Measurements from ENCODE around the gene HERC4. TPM values are rescaled to one million over a fixed set of nuclear protein-coding genes. Genes with fewer than 3 reads are reported as not detected.
A peak's percentile ranks its signal among the peaks of the same experiment; 100 is the strongest.

HERC4 gene
- total and polyA plus RNA-seq, 4 donors, result 41.8 to 89.5 (median 45.6) TPM

DNA sequence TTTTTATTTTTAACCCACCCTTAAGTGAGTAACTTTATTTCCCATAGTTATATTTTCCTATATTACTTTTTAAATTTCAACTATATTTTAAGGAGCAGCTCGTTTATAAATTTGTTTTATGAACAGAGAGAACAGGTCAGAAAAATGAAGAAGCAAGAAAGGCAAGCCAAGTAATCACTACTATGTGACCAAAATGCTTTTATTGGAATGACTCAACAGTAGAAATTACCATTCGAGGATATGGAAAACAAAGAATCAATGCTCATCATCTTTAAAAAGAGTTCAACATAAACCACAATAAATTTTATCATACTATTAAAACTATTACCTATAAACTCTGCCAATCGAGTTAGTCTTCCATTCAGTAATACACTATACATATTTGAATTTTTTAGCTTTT is 7.6 kb downstream of the HERC4 start:
- Histone ChIP-seq H3K27me3 (ENCODE audit: control insufficient read depth, insufficient read depth, low read length) (no peaks in the 10 kb centered on the region), H3K9me3 (ENCODE audit: control insufficient read depth, insufficient read depth, low read length) (no peaks in the 10 kb centered on the region), H3K36me3 (ENCODE audit: control insufficient read depth, insufficient read depth, low read length) (peaks cover 10% of the 10 kb centered on the region), H3K4me1 (ENCODE audit: control insufficient read depth, insufficient read depth, low read length) (no peaks in the 10 kb centered on the region), H3K27ac (ENCODE audit: low read depth, low read length) (no peak overlapping the region), H3K4me3 (ENCODE audit: low read depth, low read length) (no peak overlapping the region)
- no peak for DNase-seq (ENCODE audit: low read depth in 4 of 6, low spot score in 6 of 6)
- WGBS (ENCODE audit: insufficient coverage), result no CpG with 5 or more reads among the region's 3 CpGs

DNA sequence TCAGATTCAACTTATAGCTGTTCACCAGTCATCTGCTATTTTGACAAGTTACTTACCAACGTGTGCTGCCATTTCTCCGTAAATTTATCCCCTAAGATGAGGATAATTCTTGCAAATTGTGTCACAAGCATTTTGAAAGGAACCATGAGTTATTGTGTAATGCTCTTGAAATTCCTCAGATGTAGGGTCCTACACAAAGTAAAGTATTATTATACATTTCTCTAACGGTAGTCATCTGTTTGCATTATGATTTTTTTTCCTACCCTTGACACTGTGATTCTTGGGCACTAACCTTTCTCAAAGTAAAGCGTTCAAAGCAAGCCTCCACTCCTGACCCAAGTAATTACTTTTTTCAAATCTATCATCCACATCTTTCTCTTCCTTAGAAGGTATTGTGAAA is 8.1 kb downstream of the HERC4 start:
- no CpG with 5 or more reads among the region's 4 CpGs for WGBS (ENCODE audit: insufficient coverage)
- H3K27ac ChIP-seq (ENCODE audit: low read depth, low read length), result no peak overlapping the region
- H3K27me3 ChIP-seq (ENCODE audit: control insufficient read depth, insufficient read depth, low read length), result no peaks in the 10 kb centered on the region
- peaks cover 10% of the 10 kb centered on the region for H3K36me3 ChIP-seq (ENCODE audit: control insufficient read depth, insufficient read depth, low read length)
- no peak overlapping the region for H3K4me3 ChIP-seq (ENCODE audit: low read depth, low read length)
- no peaks in the 10 kb centered on the region for H3K4me1 ChIP-seq (ENCODE audit: control insufficient read depth, insufficient read depth, low read length)
- DNase-seq (ENCODE audit: low read depth in 4 of 6, low spot score in 6 of 6), result no peak
- no peaks in the 10 kb centered on the region for H3K9me3 ChIP-seq (ENCODE audit: control insufficient read depth, insufficient read depth, low read length)

DNA sequence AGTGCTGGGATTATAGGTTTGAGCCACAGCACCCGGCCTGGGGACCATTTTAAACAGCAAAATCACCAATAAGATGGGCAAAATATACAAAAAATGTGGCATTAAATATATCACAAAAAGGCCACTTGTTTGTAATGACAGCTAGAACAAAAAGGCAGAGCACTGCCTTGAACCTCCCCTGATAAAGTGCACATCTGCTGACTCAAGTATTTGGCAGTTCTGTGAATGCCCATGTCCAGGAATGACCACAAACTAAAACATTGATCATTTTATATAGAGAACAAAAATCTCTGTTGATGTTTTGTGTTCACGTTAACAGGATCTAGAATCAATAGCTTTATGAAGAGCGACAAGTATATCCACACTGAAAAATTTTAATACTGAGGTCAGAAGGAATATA is 21.5 kb downstream of the HERC4 start:
- no peaks in the 10 kb centered on the region for H3K36me3 ChIP-seq (ENCODE audit: control insufficient read depth, insufficient read depth, low read length)
- WGBS (ENCODE audit: insufficient coverage), result no CpG with 5 or more reads among the region's 3 CpGs
- no peak for DNase-seq (ENCODE audit: low read depth in 4 of 6, low spot score in 6 of 6)
- H3K4me1 ChIP-seq (ENCODE audit: control insufficient read depth, insufficient read depth, low read length), result no peaks in the 10 kb centered on the region
- H3K27ac ChIP-seq (ENCODE audit: low read depth, low read length), result no peak overlapping the region
- no peaks in the 10 kb centered on the region for H3K27me3 ChIP-seq (ENCODE audit: control insufficient read depth, insufficient read depth, low read length)
- H3K9me3 ChIP-seq (ENCODE audit: control insufficient read depth, insufficient read depth, low read length), result no peaks in the 10 kb centered on the region
- H3K4me3 ChIP-seq (ENCODE audit: low read depth, low read length), result no peak overlapping the region

DNA sequence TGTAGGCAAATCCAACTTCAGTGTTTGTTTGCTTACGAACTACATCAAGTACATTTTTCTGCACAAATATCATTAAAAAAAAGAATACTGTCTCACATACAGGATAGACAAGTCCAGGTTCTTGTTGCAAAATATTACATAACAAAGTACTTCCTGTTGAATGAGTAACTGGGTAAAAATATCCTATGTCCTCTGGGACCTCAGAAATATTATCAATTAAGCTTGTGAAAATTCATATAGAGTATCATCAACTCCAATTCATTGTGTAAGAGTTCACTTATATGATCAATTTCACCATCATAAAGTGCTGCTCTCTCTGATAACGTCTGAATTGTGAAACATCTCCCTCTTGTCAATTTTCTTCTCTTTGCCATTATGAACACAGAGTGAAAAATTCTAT is 22.6 kb downstream of the HERC4 start:
- Histone ChIP-seq H3K4me1 (ENCODE audit: control insufficient read depth, insufficient read depth, low read length) (no peaks in the 10 kb centered on the region), H3K36me3 (ENCODE audit: control insufficient read depth, insufficient read depth, low read length) (no peaks in the 10 kb centered on the region), H3K27ac (ENCODE audit: low read depth, low read length) (no peak overlapping the region), H3K4me3 (ENCODE audit: low read depth, low read length) (no peak overlapping the region), H3K27me3 (ENCODE audit: control insufficient read depth, insufficient read depth, low read length) (no peaks in the 10 kb centered on the region), H3K9me3 (ENCODE audit: control insufficient read depth, insufficient read depth, low read length) (no peaks in the 10 kb centered on the region)
- no peak for DNase-seq (ENCODE audit: low read depth in 4 of 6, low spot score in 6 of 6)
- no CpG with 5 or more reads among the region's 2 CpGs for WGBS (ENCODE audit: insufficient coverage)

DNA sequence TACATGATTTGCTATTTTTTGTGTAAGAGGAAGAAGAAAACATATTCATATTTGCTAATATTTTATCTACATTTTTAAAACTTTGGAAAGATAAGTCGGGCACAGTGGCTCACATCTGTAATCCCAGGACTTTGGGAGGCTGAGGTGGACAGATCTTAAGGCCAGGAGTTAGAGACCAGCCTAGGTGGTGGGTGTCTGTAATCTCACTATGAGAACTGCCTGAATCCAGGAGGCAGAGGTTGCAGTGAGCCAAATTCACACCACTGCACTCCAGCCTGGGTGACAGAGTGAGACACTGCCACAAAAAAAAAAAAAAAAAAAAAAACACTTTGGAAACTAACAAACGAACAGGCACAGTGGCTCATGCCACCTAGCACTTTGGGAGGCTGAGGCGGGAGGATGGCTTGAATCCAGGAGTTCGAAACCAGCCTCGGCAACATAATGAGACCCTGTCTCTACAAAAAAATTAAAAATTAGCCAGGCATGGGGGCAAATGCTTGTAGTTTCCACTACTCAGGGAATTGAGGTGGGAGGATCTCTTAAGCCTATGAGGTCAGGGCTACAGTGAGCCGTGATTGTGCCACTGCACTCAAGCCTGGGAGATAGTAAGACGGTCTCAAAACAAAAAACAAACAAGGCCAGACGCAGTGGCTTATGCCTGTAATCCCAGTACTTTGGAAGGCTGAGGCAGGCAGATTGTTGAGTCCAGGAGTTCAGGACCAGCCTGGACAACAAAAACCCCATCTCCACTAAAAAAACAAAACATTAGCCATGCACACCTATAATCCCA is 25.6 kb downstream of the HERC4 start:
- 95% methylated on average over 2 of the region's 8 CpGs for WGBS (ENCODE audit: insufficient coverage)
- H3K9me3 ChIP-seq (ENCODE audit: control insufficient read depth, insufficient read depth, low read length), result no peaks in the 10 kb centered on the region
- H3K4me3 ChIP-seq (ENCODE audit: low read depth, low read length), result no peak overlapping the region
- H3K27ac ChIP-seq (ENCODE audit: low read depth, low read length), result no peak overlapping the region
- no peak for DNase-seq (ENCODE audit: low read depth in 4 of 6, low spot score in 6 of 6)
- no peaks in the 10 kb centered on the region for H3K36me3 ChIP-seq (ENCODE audit: control insufficient read depth, insufficient read depth, low read length)
- H3K27me3 ChIP-seq (ENCODE audit: control insufficient read depth, insufficient read depth, low read length), result no peaks in the 10 kb centered on the region
- H3K4me1 ChIP-seq (ENCODE audit: control insufficient read depth, insufficient read depth, low read length), result no peaks in the 10 kb centered on the region

DNA sequence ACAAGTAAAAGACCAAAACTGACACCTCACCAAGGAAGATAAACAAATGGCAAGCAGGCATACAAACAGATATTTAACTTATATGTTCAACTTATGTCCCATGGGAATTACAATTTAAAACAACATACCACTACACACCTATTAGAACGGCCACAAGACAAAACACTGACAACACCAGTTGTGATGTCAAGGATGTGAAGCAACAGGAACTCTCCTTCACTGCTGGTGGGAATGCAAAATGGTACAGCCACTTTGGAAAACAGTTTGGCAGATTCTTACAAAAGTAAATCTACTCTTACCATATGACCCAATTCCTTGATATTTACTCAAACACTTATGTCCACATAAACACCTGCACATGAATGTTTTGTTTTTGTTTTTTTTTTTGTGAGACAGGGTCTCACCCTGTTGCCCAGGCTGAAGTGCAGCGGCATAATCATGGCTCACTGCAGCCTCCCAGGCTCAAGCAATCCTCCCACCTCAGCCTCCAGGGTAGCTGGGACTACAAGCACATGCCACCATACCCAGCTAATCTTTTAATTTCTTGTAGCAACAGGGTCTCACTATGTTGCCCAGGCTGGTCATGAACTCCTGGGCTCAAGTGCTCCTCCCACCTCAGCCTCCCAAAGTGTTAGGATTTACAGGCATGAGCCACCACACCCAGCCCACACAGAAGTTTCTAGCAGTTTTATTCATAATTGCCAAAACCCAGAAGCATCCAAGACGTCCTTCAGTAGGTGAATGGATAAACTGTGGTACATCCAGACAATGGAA is 27.3 kb downstream of the HERC4 start:
- H3K9me3 ChIP-seq (ENCODE audit: control insufficient read depth, insufficient read depth, low read length), result no peaks in the 10 kb centered on the region
- WGBS (ENCODE audit: insufficient coverage), result 70% methylated on average over 2 of the region's 3 CpGs
- no peaks in the 10 kb centered on the region for H3K27me3 ChIP-seq (ENCODE audit: control insufficient read depth, insufficient read depth, low read length)
- H3K4me3 ChIP-seq (ENCODE audit: low read depth, low read length), result no peak overlapping the region
- no peak for DNase-seq (ENCODE audit: low read depth in 4 of 6, low spot score in 6 of 6)
- no peak overlapping the region for H3K27ac ChIP-seq (ENCODE audit: low read depth, low read length)
- H3K4me1 ChIP-seq (ENCODE audit: control insufficient read depth, insufficient read depth, low read length), result no peaks in the 10 kb centered on the region
- H3K36me3 ChIP-seq (ENCODE audit: control insufficient read depth, insufficient read depth, low read length), result no peaks in the 10 kb centered on the region

DNA sequence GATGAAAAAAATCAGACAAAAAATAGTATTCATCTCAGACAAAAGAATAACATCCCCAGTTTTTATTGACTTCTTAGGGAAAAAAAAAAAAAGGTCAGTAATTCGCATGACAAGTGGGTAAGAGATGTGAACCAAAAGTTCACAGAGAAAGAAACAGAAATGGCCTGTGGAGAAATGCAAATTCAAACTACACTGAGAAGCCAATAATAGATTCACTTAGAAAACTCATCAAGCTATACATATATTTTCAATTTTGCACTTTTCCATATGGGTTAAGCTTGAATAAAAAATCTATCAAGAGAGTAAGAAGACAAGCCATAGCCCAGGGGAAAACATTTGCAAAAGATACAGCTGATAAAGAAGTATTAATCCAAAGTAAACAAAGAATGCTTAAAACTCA is 28.0 kb downstream of the HERC4 start:
- Histone ChIP-seq H3K27me3 (ENCODE audit: control insufficient read depth, insufficient read depth, low read length) (no peaks in the 10 kb centered on the region), H3K9me3 (ENCODE audit: control insufficient read depth, insufficient read depth, low read length) (no peaks in the 10 kb centered on the region), H3K4me3 (ENCODE audit: low read depth, low read length) (no peak overlapping the region), H3K4me1 (ENCODE audit: control insufficient read depth, insufficient read depth, low read length) (no peaks in the 10 kb centered on the region), H3K36me3 (ENCODE audit: control insufficient read depth, insufficient read depth, low read length) (no peaks in the 10 kb centered on the region), H3K27ac (ENCODE audit: low read depth, low read length) (no peak overlapping the region)
- WGBS (ENCODE audit: insufficient coverage), result no CpG with 5 or more reads among the region's 1 CpG
- no peak for DNase-seq (ENCODE audit: low read depth in 4 of 6, low spot score in 6 of 6)

DNA sequence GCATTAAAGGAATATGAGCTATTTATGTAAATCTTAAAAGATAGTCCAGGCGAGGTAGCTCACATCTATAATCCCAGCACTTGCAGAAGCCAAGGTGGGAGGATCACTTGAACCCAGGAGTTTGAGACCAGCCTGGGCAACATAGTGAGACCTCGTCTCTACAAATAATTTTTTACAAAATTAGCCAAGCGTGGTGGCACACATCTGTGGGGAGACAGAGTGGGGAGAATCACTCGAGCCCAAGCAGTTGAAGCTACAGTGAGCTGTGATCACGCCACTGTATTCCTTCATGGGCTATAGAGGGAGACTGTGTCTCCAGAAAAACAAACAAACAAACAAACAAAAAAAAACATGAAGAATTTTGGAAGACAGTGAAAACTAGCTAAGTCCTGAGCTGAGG is 28.4 kb downstream of the HERC4 start:
- H3K4me1 ChIP-seq (ENCODE audit: control insufficient read depth, insufficient read depth, low read length), result no peaks in the 10 kb centered on the region
- 80% methylated on average over 1 of the region's 5 CpGs for WGBS (ENCODE audit: insufficient coverage)
- DNase-seq (ENCODE audit: low read depth in 4 of 6, low spot score in 6 of 6), result no peak
- no peaks in the 10 kb centered on the region for H3K9me3 ChIP-seq (ENCODE audit: control insufficient read depth, insufficient read depth, low read length)
- H3K4me3 ChIP-seq (ENCODE audit: low read depth, low read length), result no peak overlapping the region
- no peaks in the 10 kb centered on the region for H3K36me3 ChIP-seq (ENCODE audit: control insufficient read depth, insufficient read depth, low read length)
- H3K27me3 ChIP-seq (ENCODE audit: control insufficient read depth, insufficient read depth, low read length), result no peaks in the 10 kb centered on the region
- no peak overlapping the region for H3K27ac ChIP-seq (ENCODE audit: low read depth, low read length)

DNA sequence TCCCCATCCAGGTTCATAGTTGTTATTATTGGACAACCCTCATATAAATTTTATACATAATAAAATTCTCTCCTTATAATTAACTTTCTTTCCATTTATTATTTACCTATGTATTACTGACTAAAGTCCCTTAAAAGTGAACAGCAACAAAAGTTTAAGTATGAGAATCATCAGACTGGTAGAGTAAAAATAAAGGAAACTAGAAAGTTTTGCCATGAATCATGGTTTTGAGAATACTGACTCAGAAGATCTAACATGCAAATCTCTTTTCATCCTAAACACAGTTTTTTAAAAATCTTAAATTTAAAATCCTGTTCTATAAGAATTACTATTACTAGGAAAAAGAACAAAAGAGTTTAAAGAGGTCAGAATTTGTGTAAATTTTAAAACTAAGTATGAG is 32.1 kb downstream of the HERC4 start:
- no peak for DNase-seq (ENCODE audit: low read depth in 4 of 6, low spot score in 6 of 6)
- H3K9me3 ChIP-seq (ENCODE audit: control insufficient read depth, insufficient read depth, low read length), result no peaks in the 10 kb centered on the region
- H3K4me3 ChIP-seq (ENCODE audit: low read depth, low read length), result no peak overlapping the region
- H3K27me3 ChIP-seq (ENCODE audit: control insufficient read depth, insufficient read depth, low read length), result no peaks in the 10 kb centered on the region
- no peak overlapping the region for H3K27ac ChIP-seq (ENCODE audit: low read depth, low read length)
- no peaks in the 10 kb centered on the region for H3K36me3 ChIP-seq (ENCODE audit: control insufficient read depth, insufficient read depth, low read length)
- H3K4me1 ChIP-seq (ENCODE audit: control insufficient read depth, insufficient read depth, low read length), result no peaks in the 10 kb centered on the region

DNA sequence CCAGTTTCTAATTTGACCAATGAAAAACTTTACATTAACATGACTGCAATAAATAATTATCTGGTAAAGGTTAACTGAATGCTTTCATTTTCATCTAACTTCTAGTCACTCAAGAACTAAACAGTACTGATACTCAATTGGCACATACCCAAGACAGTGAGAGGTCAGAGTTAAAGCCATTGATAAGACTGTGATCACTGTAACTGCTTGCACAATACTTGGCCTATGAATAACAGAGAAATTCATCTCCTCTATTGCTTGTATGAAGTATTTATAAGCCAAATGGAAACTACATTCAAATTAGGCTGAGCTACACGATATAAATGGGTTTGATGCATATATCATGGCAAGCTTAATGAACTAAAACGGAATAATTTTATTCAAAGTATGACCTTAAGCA is 43.0 kb downstream of the HERC4 start:
- no peak overlapping the region for H3K27ac ChIP-seq (ENCODE audit: low read depth, low read length)

More for the DNA sequence above, 43.0 kb downstream of the HERC4 start:
- Histone ChIP-seq H3K4me1 (ENCODE audit: control insufficient read depth, insufficient read depth, low read length) (no peaks in the 10 kb centered on the region), H3K4me3 (ENCODE audit: low read depth, low read length) (no peak overlapping the region), H3K27me3 (ENCODE audit: control insufficient read depth, insufficient read depth, low read length) (no peaks in the 10 kb centered on the region), H3K9me3 (ENCODE audit: control insufficient read depth, insufficient read depth, low read length) (no peaks in the 10 kb centered on the region), H3K36me3 (ENCODE audit: control insufficient read depth, insufficient read depth, low read length) (no peaks in the 10 kb centered on the region)
- no CpG with 5 or more reads among the region's 2 CpGs for WGBS (ENCODE audit: insufficient coverage)
- peak in 1 of 6 donors; percentile 16 for DNase-seq (ENCODE audit: low read depth in 4 of 6, low spot score in 6 of 6)

All from spinal cord (tissue), 10 donors.